ENCODE results near the gene AKAP13. TPM values are rescaled to one million over a fixed set of nuclear protein-coding genes. Genes with fewer than 3 reads are reported as not detected.

The AKAP13 gene
- total RNA-seq, 1 donor from 2014 or later: 41.1 TPM

GRCh38 chr15:85396554-85396953 lies 16.2 kb downstream of the AKAP13 start:
- DNase-seq (ENCODE audit: low read depth): no peak
- FAIRE-seq: no peak
- Histone ChIP-seq H3K4me3 (ENCODE audit: low read depth, low read length) (no peak overlapping the region), H3K36me3 (ENCODE audit: control insufficient read depth, insufficient read depth, low read length) (no peaks in the 10 kb centered on the region), H3K27me3 (ENCODE audit: control insufficient read depth, insufficient read depth, low read length) (no peaks in the 10 kb centered on the region)
- TF ChIP-seq CTCF (IDR thresholded peaks at IDR 0.05; ENCODE audit: insufficient read depth, low read length, severe bottlenecking): no peak

DNA sequence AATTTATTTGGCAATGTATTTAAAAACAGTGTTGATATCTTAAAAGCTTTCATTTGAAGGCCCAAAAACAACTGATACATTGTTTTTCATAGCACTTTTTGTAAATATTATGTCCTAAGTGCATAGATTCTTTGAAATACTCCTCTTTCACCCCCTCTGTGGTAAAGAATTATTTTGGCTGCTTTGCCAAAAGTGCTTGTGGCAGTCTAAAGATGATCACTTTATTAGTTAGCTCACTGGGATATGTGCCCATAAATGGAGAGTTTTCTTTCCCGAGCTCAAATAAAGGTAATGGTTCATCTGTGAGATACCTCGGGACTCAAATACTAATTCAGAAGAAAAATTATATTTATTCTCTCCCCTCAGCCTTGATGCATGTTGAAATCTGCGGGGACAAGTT lies 16.7 kb downstream of the AKAP13 start:
- Histone ChIP-seq H3K36me3 (ENCODE audit: control insufficient read depth, insufficient read depth, low read length) (no peaks in the 10 kb centered on the region), H3K27me3 (ENCODE audit: control insufficient read depth, insufficient read depth, low read length) (no peaks in the 10 kb centered on the region), H3K4me3 (ENCODE audit: low read depth, low read length) (no peak overlapping the region)
- no peak for TF ChIP-seq CTCF (IDR thresholded peaks at IDR 0.05; ENCODE audit: insufficient read depth, low read length, severe bottlenecking)
- DNase-seq (ENCODE audit: low read depth): no peak
- FAIRE-seq: no peak

DNA sequence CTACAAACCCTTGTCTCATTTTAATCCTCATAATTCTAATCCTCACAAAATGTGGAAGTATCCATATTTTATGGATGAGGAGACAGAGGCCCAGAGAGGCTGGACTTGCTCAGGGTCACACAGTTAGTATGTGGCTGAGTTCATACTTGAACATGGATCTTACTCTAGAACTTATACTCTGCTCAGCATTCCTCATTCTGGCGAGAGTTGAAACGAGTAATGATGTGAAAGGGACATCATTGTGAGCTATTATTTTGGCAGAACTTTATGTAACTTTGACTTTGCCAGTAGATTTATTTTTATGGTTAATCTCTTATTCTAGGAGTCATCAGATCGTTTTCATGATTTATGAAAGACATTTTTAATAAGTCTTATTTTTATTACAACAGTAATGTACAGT lies 17.5 kb downstream of the AKAP13 start:
- DNase-seq (ENCODE audit: low read depth) (no peak), FAIRE-seq (no peak)
- no peaks in the 10 kb centered on the region for H3K27me3 ChIP-seq (ENCODE audit: control insufficient read depth, insufficient read depth, low read length)
- no peaks in the 10 kb centered on the region for H3K36me3 ChIP-seq (ENCODE audit: control insufficient read depth, insufficient read depth, low read length)
- no peak for TF ChIP-seq CTCF (IDR thresholded peaks at IDR 0.05; ENCODE audit: insufficient read depth, low read length, severe bottlenecking)
- no peak overlapping the region for H3K4me3 ChIP-seq (ENCODE audit: low read depth, low read length)

DNA sequence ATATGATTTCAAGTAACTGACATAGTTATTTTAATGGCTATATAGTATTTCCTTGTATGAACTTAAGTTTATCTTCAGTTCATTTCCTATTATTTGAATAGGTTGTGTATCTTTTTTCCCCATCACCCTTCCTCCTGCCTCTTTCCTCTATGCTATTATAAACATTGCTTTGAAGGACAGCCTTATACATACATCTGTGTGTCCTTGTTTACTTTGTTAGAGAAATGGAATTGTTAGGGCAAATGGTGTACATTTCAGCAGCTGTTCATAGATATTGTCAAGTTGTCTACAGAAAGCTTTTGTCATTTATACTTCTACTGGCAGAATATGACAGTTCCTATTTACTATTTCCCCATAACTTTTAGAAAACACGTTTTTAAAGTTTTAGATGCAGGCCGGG lies 18.4 kb downstream of the AKAP13 start:
- FAIRE-seq (no peak), DNase-seq (ENCODE audit: low read depth) (no peak)
- Histone ChIP-seq H3K27me3 (ENCODE audit: control insufficient read depth, insufficient read depth, low read length) (no peaks in the 10 kb centered on the region), H3K36me3 (ENCODE audit: control insufficient read depth, insufficient read depth, low read length) (no peaks in the 10 kb centered on the region), H3K4me3 (ENCODE audit: low read depth, low read length) (no peak overlapping the region)
- TF ChIP-seq CTCF (IDR thresholded peaks at IDR 0.05; ENCODE audit: insufficient read depth, low read length, severe bottlenecking): no peak

- TF ChIP-seq CTCF (IDR thresholded peaks at IDR 0.05; ENCODE audit: insufficient read depth, low read length, severe bottlenecking): no peak
- DNase-seq (ENCODE audit: low read depth) (no peak), FAIRE-seq (no peak)
- no peaks in the 10 kb centered on the region for H3K36me3 ChIP-seq (ENCODE audit: control insufficient read depth, insufficient read depth, low read length)
- no peak overlapping the region for H3K4me3 ChIP-seq (ENCODE audit: low read depth, low read length)
- H3K27me3 ChIP-seq (ENCODE audit: control insufficient read depth, insufficient read depth, low read length): no peaks in the 10 kb centered on the region
Observed at GRCh38 chr15:85399627-85400026, 19.2 kb downstream of the AKAP13 start.

- DNase-seq (ENCODE audit: low read depth): no peak
- FAIRE-seq: no peak
- H3K27me3 ChIP-seq (ENCODE audit: control insufficient read depth, insufficient read depth, low read length): no peaks in the 10 kb centered on the region
- no peak overlapping the region for H3K4me3 ChIP-seq (ENCODE audit: low read depth, low read length)
- TF ChIP-seq CTCF (IDR thresholded peaks at IDR 0.05; ENCODE audit: insufficient read depth, low read length, severe bottlenecking): no peak
- H3K36me3 ChIP-seq (ENCODE audit: control insufficient read depth, insufficient read depth, low read length): no peaks in the 10 kb centered on the region
Observed at GRCh38 chr15:85400606-85401005, 20.2 kb downstream of the AKAP13 start.
